AG09319 (cell line): ENCODE results near the gene GTF3C4.

Source experiments
- DNase-seq: peaks from one replicate; pipeline ENCODE4 v3.0.0-alpha.2; 2010; ENCODE audit warnings: low read depth; ENCODE audit errors: extremely low read depth
- CTCF ChIP-seq: IDR thresholded peaks from 2 replicates; pipeline ENCODE4 v1.5.1; 2011; ENCODE audit warnings: low read depth, mild to moderate bottlenecking, inconsistent platforms, low read length, moderate library complexity

Gene GTF3C4

DNA sequence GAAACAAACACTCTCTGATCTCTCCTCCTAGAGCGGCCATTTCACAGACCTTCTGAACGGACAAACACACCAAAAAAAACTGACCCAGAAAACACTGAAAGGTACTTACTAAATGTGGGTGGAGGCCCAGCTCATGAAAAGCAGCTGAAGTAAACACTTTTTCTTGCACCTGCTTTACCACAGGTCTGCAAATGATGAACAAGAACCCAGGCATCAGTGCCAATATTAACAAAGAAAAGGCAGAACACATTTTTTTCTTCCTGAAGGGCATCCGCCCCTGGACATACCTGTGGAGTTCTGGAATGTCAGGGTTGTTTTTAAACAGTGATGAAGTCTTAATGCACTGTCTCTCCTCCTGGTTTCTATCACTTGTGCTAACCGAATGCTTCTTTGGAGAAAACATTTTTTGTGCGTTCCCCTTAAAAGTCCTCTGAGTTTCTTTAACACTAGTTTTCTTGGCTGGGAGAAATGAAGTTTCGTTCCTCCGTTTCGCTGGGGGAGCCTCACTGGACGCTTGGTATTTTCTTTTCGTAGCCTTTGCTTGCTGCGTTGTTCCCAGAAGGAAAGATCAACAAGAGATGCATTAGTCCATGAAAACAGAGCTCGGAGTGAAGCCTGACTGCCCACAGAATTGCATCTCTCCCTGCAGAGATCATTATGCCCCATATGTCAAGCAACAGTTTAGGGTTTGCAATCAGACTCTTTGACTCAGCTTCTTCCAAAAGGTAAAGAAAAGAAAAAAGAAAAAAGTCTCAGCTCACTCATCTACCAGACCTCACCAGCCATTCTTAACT is 7.9 kb upstream of the GTF3C4 start:
- no peak for TF ChIP-seq CTCF
- DNase-seq: no peak

- no peak for DNase-seq
- no peak for TF ChIP-seq CTCF
Measured at GRCh38 chr9:132663117-132663516, 7.1 kb upstream of the GTF3C4 start.

DNA sequence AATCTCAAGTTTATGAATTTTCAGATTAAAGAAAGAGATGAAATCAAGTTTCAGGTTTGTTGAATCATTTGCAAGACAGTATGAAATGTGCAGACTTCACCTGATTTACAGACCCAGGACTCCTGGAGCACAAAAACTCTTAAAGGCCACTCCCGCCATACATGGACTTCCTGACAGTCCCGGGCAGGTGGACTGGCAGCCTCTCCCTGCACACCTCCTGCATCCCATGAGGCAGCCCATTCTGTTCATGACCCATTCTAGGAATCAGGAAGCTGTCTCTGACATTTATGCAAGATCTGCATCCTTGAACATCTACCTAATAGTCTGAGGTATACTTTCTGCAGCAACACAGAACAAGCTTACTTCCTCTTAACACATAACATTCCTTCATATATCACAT is 6.4 kb upstream of the GTF3C4 start:
- TF ChIP-seq CTCF: no peak

DNA sequence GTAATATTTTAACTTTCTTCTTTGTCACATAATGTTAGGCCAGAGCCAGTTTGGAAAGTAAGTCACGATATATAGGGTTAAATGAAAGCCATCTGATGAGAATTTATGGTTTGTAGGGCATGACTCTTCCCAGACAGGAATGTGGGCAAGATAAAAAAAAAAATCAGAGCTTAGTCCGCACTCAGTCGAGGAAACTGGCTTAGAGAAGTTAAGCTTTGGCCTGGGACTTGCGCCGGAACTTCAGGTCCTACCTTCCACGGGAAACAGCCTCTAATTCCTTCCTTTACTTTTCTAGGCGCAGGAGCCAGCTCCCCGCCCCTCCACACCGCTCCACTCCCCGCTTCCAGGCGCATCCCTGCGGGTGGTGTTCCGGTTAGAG is 956 bp upstream of the GTF3C4 start:
- peak; percentile 19 for DNase-seq
- no peak for TF ChIP-seq CTCF

More for the DNA sequence above, 6.4 kb upstream of the GTF3C4 start:
- no peak for DNase-seq

DNA sequence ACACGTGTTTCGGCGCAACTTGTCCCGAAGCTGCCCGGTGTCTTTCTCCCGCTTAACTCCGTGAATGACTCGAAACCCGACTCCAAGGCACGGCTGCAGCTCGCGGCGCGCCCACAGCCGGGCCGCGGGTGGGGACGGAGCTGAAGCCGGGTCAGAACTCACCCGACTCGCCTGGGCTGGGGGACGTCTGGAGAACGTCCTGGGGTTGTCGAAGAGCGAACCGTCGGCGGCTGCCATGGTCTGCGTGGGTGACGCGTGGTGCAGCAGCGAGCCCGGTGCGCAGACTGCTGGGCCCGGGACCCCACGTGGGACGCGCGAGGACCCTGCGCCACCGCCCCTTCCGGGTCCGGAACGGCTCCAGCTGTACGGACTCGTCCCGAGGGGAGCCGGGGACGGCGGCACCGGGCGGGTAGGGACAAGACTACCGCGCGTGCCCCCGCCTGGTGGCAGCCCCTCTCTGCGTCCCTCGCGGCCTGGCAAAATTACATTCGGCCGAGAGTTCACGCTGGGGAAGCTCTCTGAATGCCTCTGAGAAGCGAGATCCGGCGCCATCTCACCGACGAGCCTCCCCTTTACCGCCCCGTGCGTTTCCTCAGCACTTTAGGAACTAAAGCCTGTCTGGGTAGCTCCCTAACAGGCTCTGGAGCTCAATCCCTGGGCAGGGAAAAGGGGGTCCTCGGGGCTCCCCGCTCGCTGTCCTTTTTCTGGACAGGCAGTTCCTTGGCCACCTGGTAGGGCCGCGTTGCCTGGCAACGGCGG is 387 bp upstream of the GTF3C4 start, which contains the start of gene DDX31:
TSS of gene DDX31 (minus strand) at position 286 of the 759 bp plus-strand sequence. CDS start at position 237, 49 bp downstream.
- TF ChIP-seq CTCF: no peak
- peak; percentile 38 for DNase-seq

DNA sequence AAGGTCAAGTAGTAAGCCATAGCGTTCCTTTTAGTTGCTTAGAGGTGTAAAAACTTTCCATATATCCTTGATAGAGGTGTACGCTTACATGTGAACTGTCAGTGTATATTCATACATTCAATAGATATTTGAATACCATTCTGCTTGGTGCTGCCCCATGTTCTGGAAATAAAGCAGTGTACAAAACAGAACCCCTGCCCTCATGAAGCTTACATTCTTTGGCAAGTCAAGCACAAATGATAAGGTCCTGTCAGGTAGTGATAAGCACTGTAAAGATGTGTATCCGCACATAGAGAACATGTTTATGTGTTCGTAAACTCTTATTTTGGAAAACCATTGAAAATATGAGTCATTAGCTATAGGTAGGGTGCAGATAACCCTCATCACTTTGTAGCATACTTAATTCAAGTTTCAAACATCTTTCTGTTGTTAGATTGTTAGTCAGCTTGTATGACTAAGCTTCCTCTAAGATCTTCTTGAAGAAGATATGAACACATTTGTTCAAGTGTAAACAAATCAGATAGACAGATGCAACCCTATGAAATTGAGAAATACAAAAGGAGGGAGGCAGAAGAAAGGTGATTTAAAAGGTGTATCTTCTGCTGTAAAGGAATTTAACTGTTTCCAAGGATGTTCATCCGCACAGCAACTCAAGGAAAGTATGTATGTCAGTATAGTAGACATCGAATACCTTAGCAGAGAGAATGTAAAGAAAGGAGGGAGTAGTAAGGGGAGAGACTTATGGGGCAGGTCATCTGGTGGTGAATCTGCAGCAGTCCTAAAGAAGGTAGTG is 1.6 kb downstream of the GTF3C4 start:
- DNase-seq: no peak
- TF ChIP-seq CTCF: no peak
